ENCODE measurements around the gene MTCL1.

GRCh38 chr18:8778386-8778785 is 73.0 kb downstream of the MTCL1 start:
- TF ChIP-seq RAD21 (IDR thresholded peaks at IDR 0.05; ENCODE audit: insufficient read depth, low read depth, low read length) (no peak), MTA2 (IDR thresholded peaks at IDR 0.05; ENCODE audit: low read depth) (no peak)
- TF ChIP-seq, protein P1, sequence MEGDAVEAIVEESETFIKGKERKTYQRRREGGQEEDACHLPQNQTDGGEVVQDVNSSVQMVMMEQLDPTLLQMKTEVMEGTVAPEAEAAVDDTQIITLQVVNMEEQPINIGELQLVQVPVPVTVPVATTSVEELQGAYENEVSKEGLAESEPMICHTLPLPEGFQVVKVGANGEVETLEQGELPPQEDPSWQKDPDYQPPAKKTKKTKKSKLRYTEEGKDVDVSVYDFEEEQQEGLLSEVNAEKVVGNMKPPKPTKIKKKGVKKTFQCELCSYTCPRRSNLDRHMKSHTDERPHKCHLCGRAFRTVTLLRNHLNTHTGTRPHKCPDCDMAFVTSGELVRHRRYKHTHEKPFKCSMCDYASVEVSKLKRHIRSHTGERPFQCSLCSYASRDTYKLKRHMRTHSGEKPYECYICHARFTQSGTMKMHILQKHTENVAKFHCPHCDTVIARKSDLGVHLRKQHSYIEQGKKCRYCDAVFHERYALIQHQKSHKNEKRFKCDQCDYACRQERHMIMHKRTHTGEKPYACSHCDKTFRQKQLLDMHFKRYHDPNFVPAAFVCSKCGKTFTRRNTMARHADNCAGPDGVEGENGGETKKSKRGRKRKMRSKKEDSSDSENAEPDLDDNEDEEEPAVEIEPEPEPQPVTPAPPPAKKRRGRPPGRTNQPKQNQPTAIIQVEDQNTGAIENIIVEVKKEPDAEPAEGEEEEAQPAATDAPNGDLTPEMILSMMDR (IDR thresholded peaks at IDR 0.05 in 2 of 3, conservative IDR thresholded peaks at IDR 0.05 in 1 of 3; ENCODE audit: control insufficient read depth in 2 of 3, extremely low read depth in 1 of 3, insufficient read depth in 1 of 3, low read depth in 3 of 3, low read length in 3 of 3) = no peak

Measured in GM12878 (cell line).